HepG2 (cell line): ENCODE results near the gene CNOT10. TPM values are rescaled to one million over a fixed set of nuclear protein-coding genes. Genes with fewer than 3 reads are reported as not detected.

Experiments used
- ATF7 ChIP-seq, 2 experiments: fragments of 450-650 bp in 1 of 2; sonication (generic) in 1 of 2; formaldehyde crosslinking in 1 of 2; IDR thresholded peaks; 2 replicates each; pipeline versions ENCODE4 v1.4.0 to v1.6.1; 2016 to 2020; ENCODE audit warnings: antibody characterized with exemption in 1 of 2, mild to moderate bottlenecking in 1 of 2, missing genetic modification reagents in 1 of 2
- BHLHE40 ChIP-seq: IDR thresholded peaks from 2 replicates; pipeline ENCODE4 v1.6.1; 2011; ENCODE audit warnings: low read length, improper control_type of control experiment
- ERF ChIP-seq: IDR thresholded peaks from 2 replicates; pipeline ENCODE4 v1.6.1; 2018; ENCODE audit warnings: missing biosample characterization, missing genetic modification reagents
- FLYWCH1 ChIP-seq: sonication (generic); formaldehyde crosslinking; IDR thresholded peaks from 2 replicates; pipeline ENCODE4 v1.8.1; 2023; ENCODE audit warnings: mild to moderate bottlenecking, missing genetic modification reagents
- FOXC1 ChIP-seq: sonication (generic); formaldehyde crosslinking; IDR thresholded peaks from 2 replicates; pipeline ENCODE4 v1.8.0; 2022; ENCODE audit warnings: mild to moderate bottlenecking, missing genetic modification reagents, borderline replicate concordance
- HNF4A ChIP-seq: sonication (generic); formaldehyde crosslinking; IDR thresholded peaks from 2 replicates; pipeline ENCODE4 v1.4.0; 2020; ENCODE audit warnings: missing genetic modification reagents
- MLX ChIP-seq: IDR thresholded peaks from 2 replicates; pipeline ENCODE4 v1.6.1; 2016
- NCOR1 ChIP-seq: fragments of 200-600 bp; sonication (generic); IDR thresholded peaks from 2 replicates; pipeline ENCODE4 v1.7.0; 2017; ENCODE audit warnings: antibody characterized with exemption, low read length, borderline replicate concordance
- NPAS2 ChIP-seq: sonication (generic); formaldehyde crosslinking; IDR thresholded peaks from 2 replicates; pipeline ENCODE4 v1.8.0; 2022; ENCODE audit warnings: mild to moderate bottlenecking, missing genetic modification reagents, borderline replicate concordance
- NR1H2 ChIP-seq: sonication (generic); formaldehyde crosslinking; IDR thresholded peaks from 2 replicates; pipeline ENCODE4 v1.8.1; 2022; ENCODE audit warnings: low read depth, missing genetic modification reagents, borderline replicate concordance
- NR2F1 ChIP-seq, 2 experiments: fragments of 450-650 bp in 1 of 2; formaldehyde crosslinking in 1 of 2; IDR thresholded peaks; 2 replicates each; pipeline versions ENCODE4 v1.5.0 to v1.6.1; 2016 to 2020; ENCODE audit warnings: mild to moderate bottlenecking in 1 of 2, missing compliant biosample characterization in 1 of 2, missing genetic modification reagents in 1 of 2, moderate library complexity in 1 of 2
- NR2F2 ChIP-seq: IDR thresholded peaks from 2 replicates; pipeline ENCODE4 v1.6.1; 2012; ENCODE audit warnings: low read depth, inconsistent platforms, borderline replicate concordance
- ONECUT2 ChIP-seq: sonication (generic); formaldehyde crosslinking; IDR thresholded peaks from 2 replicates; pipeline ENCODE4 v1.4.0; 2020; ENCODE audit warnings: missing genetic modification reagents
- SAFB2 ChIP-seq: sonication (generic); formaldehyde crosslinking; IDR thresholded peaks from 2 replicates; pipeline ENCODE4 v1.5.1; 2020; ENCODE audit warnings: missing genetic modification reagents, low read depth, mild to moderate bottlenecking, borderline replicate concordance
- SIX4 ChIP-seq: sonication (generic); formaldehyde crosslinking; IDR thresholded peaks from 2 replicates; pipeline ENCODE4 v1.4.0; 2020; ENCODE audit warnings: missing genetic modification reagents
- SMAD3 ChIP-seq: sonication (generic); formaldehyde crosslinking; IDR thresholded peaks from 2 replicates; pipeline ENCODE4 v1.4.0; 2020; ENCODE audit warnings: missing genetic modification reagents
- SNAPC5 ChIP-seq: sonication (generic); formaldehyde crosslinking; IDR thresholded peaks from 2 replicates; pipeline ENCODE4 v1.8.1; 2023; ENCODE audit warnings: mild to moderate bottlenecking, missing genetic modification reagents, borderline replicate concordance
- TARDBP ChIP-seq: sonication (generic); formaldehyde crosslinking; IDR thresholded peaks from 2 replicates; pipeline ENCODE4 v1.8.0; 2022; ENCODE audit warnings: mild to moderate bottlenecking, missing genetic modification reagents
- ZBTB49 ChIP-seq: sonication (generic); formaldehyde crosslinking; IDR thresholded peaks from 2 replicates; pipeline ENCODE4 v1.4.0; 2020; ENCODE audit warnings: missing genetic modification reagents, borderline replicate concordance
- ZNF263 ChIP-seq: sonication (generic); formaldehyde crosslinking; IDR thresholded peaks from 2 replicates; pipeline ENCODE4 v1.4.0; 2020; ENCODE audit warnings: missing genetic modification reagents
- ZNF629 ChIP-seq: sonication (generic); formaldehyde crosslinking; conservative IDR thresholded peaks from 2 replicates; pipeline ENCODE4 v1.5.0; 2020; ENCODE audit warnings: missing genetic modification reagents
- ZNF782 ChIP-seq: sonication (generic); formaldehyde crosslinking; IDR thresholded peaks from 2 replicates; pipeline ENCODE4 v1.4.0; 2020; ENCODE audit warnings: missing genetic modification reagents, mild to moderate bottlenecking, borderline replicate concordance
- polyA plus RNA-seq, 8 experiments: library from polyadenylated mRNA; depleted of rRNA in 3 of 8; stranded (reverse) in 7 of 8; unstranded in 1 of 8; fragments of >200 nt; fragmentation: Illumina TruSeq in 4 of 8; extraction: Trizol in 4 of 8; gene quantifications; 2 replicates each; pipeline versions ENCODE4 v1.2.1 to v1.2.3, GENCODE V29; 2011 to 2016; ENCODE audit warnings: low read depth in 4 of 8, missing spikeins in 1 of 8, mixed read lengths in 1 of 8; ENCODE audit not compliant: insufficient read depth in 1 of 8
- total RNA-seq, 5 experiments: library from RNA; depleted of rRNA; stranded (reverse); fragments of >200 nt; fragmentation: Illumina TruSeq; extraction: Trizol; gene quantifications; 2 replicates each; pipeline ENCODE4 v1.2.3, GENCODE V29; 2016; ENCODE audit warnings: low read depth in 1 of 5
- TF ChIP-seq, protein P1 (sequence below): IDR thresholded peaks from 2 replicates; pipeline ENCODE4 v1.6.1; 2012; ENCODE audit warnings: inconsistent platforms
- TF ChIP-seq, protein P2 (sequence below): sonication (generic); formaldehyde crosslinking; conservative IDR thresholded peaks from 2 replicates; pipeline ENCODE4 v1.4.0; 2020; ENCODE audit warnings: missing genetic modification reagents

CNOT10 gene
- total and polyA plus RNA-seq, 2 of the 13 experiments (the other 11 are each of a cell fraction or from before 2014, with no cell fraction given) = 21.2 to 34.1 TPM

GRCh38 chr3:32794487-32795308 lies 109.7 kb downstream of the CNOT10 start (continued):
- no peak for TF ChIP-seq NPAS2 (CRISPR knock-in tag)
- TF ChIP-seq HNF4A = peak; percentile 90
- TF ChIP-seq NCOR1 = peak; percentile 79
- peak; percentile 37; the same call in 1 of the 2 replicates for TF ChIP-seq ONECUT2
- TF ChIP-seq, protein P1, sequence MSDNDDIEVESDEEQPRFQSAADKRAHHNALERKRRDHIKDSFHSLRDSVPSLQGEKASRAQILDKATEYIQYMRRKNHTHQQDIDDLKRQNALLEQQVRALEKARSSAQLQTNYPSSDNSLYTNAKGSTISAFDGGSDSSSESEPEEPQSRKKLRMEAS = peak; percentile 70
- TF ChIP-seq NR2F1 (CRISPR knock-in tag; IDR thresholded peaks at IDR 0.05) = peak in 1 of 2 experiments; percentile 25; a peak in 2 of 4 replicates
- TF ChIP-seq ZNF263 (CRISPR knock-in tag) = 0 out of 2 replicates have a peak, but pooled peaks have one; percentile 11
- 0 out of 2 replicates have a peak, but pooled peaks have one; percentile 29 for TF ChIP-seq SAFB2
- TF ChIP-seq SMAD3 (CRISPR knock-in tag) = 0 out of 2 replicates have a peak, but pooled peaks have one; percentile 25
- TF ChIP-seq TARDBP (CRISPR knock-in tag) = peak; percentile 69; the same call in 1 of the 2 replicates
- TF ChIP-seq FOXC1 (CRISPR knock-in tag) = peak; percentile 96
- TF ChIP-seq ZNF629 (CRISPR knock-in tag) = 0 out of 2 replicates have a peak, but pooled peaks have one; percentile 8
- TF ChIP-seq ZBTB49 = no peak
- 0 out of 2 replicates have a peak, but pooled peaks have one; percentile 10 for TF ChIP-seq FLYWCH1 (CRISPR knock-in tag)
- peak; percentile 50; the same call in 1 of the 2 replicates for TF ChIP-seq NR1H2
- peak; percentile 27; the same call in 1 of the 2 replicates for TF ChIP-seq SIX4 (CRISPR knock-in tag)
- TF ChIP-seq MLX = peak; percentile 64
- TF ChIP-seq ATF7 (IDR thresholded peaks at IDR 0.05) = 0 out of 2 replicates have a peak, but pooled peaks have one; percentile 13
- TF ChIP-seq ATF7 (CRISPR knock-in tag; IDR thresholded peaks at IDR 0.05) = peak; percentile 95
- peak; percentile 49; the same call in 1 of the 2 replicates for TF ChIP-seq ZNF782 (CRISPR knock-in tag)
- peak; percentile 80 for TF ChIP-seq NR2F2
- 0 out of 2 replicates have a peak, but pooled peaks have one; percentile 32 for TF ChIP-seq BHLHE40
- TF ChIP-seq, protein P2, sequence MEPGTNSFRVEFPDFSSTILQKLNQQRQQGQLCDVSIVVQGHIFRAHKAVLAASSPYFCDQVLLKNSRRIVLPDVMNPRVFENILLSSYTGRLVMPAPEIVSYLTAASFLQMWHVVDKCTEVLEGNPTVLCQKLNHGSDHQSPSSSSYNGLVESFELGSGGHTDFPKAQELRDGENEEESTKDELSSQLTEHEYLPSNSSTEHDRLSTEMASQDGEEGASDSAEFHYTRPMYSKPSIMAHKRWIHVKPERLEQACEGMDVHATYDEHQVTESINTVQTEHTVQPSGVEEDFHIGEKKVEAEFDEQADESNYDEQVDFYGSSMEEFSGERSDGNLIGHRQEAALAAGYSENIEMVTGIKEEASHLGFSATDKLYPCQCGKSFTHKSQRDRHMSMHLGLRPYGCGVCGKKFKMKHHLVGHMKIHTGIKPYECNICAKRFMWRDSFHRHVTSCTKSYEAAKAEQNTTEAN = peak; percentile 79; the same call in 1 of the 2 replicates
- no peak for TF ChIP-seq SNAPC5
- 0 out of 2 replicates have a peak, but pooled peaks have one; percentile 41 for TF ChIP-seq ERF (CRISPR knock-in tag)
